Transverse colon (tissue), 4 donors: ENCODE data around the gene IPO4. TPM values are rescaled to one million over a fixed set of nuclear protein-coding genes. Genes with fewer than 3 reads are reported as not detected.

ENCODE experiments used
- DNase-seq: peaks from one replicate; pipeline ENCODE4 v3.0.0-alpha.2; 2019
- H3K27ac ChIP-seq, 4 donors: fragments of 200-600 bp; sonication (generic); 2 replicates each; pipeline ENCODE4 v1.5.1; 2016 to 2018; ENCODE audit warnings: inconsistent platforms in 4 of 4
- H3K27me3 ChIP-seq: fragments of 200-600 bp; sonication (generic); 2 replicates; pipeline ENCODE4 v1.5.1; 2017; ENCODE audit warnings: inconsistent platforms
- H3K36me3 ChIP-seq, 4 donors: fragments of 200-600 bp; sonication (generic); 2 replicates each; pipeline ENCODE4 v1.5.1; 2017 to 2019; ENCODE audit warnings: inconsistent platforms in 4 of 4
- H3K4me1 ChIP-seq, 4 donors: fragments of 200-600 bp; sonication (generic); 2 replicates each; pipeline ENCODE4 v1.5.1; 2017 to 2020; ENCODE audit warnings: inconsistent platforms in 4 of 4
- H3K4me3 ChIP-seq, 4 donors: fragments of 200-600 bp; sonication (generic); 1 replicate in 1 of 4; 2 replicates in 3 of 4; pipeline versions ENCODE4 v1.5.1 to v1.6.1; 2017 to 2019; ENCODE audit warnings: inconsistent platforms in 4 of 4
- H3K9me3 ChIP-seq, 2 donors: fragments of 200-600 bp; sonication (generic); 2 replicates each; pipeline ENCODE4 v1.5.1; 2017 to 2019; ENCODE audit warnings: inconsistent platforms in 2 of 2
- EP300 ChIP-seq: sonication (generic); formaldehyde crosslinking; IDR thresholded peaks from one replicate; pipeline ENCODE4 v1.6.1; 2017; ENCODE audit warnings: antibody characterized with exemption, low read depth
- POLR2A ChIP-seq: fragments of 450-650 bp; IDR thresholded peaks from one replicate; pipeline ENCODE4 v1.6.1; 2016; ENCODE audit warnings: antibody characterized with exemption, mild to moderate bottlenecking, moderate library complexity
- POLR2AphosphoS5 ChIP-seq, 3 donors: sonication (generic); formaldehyde crosslinking; IDR thresholded peaks; one replicate each; pipeline ENCODE4 v1.6.1; 2016; ENCODE audit warnings: antibody characterized with exemption in 3 of 3
- WGBS, 2 donors: methylation state at CpG; one replicate each; pipeline ENCODE4 v1.1.5; 2018; ENCODE audit warnings: low coverage in 1 of 2; 5-methylcytosine and 5-hydroxymethylcytosine counted together
- in situ Hi-C, 4 donors: fragments of 200-750 bp; cut with MboI; loops; one replicate each; pipeline versions ENCODE4 v1.15.0 to v1.15.1; 2017; ENCODE audit warnings: low sequenced_read_pairs in 3 of 4, low pct_ligation_motif_present in 1 of 4, low pct_unique_long_range_greater_than_20kb in 1 of 4
- intact Hi-C: fragments of 100-400 bp; cut with DNase I; formaldehyde crosslinking; loops from one replicate; pipeline ENCODE4 v1.15.1; 2023; ENCODE audit warnings: low total_unique reads
- total RNA-seq, 4 donors: library from RNA; depleted of rRNA; stranded (reverse); fragments of >200 nt; gene quantifications; one replicate each; pipeline ENCODE4 v1.1.0, GENCODE V29; 2016
- TF ChIP-seq, protein P1 (sequence below), 5 experiments: fragments of 200-600 bp in 3 of 5; fragments of 450-650 bp in 2 of 5; sonication (generic) in 3 of 5; IDR thresholded peaks; 1 replicate in 2 of 5; 2 replicates in 3 of 5; pipeline ENCODE4 v1.5.1; 2016 to 2017; ENCODE audit warnings: antibody characterized with exemption in 5 of 5, inconsistent platforms in 3 of 5, mild to moderate bottlenecking in 2 of 5, moderate library complexity in 1 of 5

The IPO4 gene
- total RNA-seq, 4 donors from 2014 or later, result 10.0 to 60.5 (median 37.3) TPM

DNA sequence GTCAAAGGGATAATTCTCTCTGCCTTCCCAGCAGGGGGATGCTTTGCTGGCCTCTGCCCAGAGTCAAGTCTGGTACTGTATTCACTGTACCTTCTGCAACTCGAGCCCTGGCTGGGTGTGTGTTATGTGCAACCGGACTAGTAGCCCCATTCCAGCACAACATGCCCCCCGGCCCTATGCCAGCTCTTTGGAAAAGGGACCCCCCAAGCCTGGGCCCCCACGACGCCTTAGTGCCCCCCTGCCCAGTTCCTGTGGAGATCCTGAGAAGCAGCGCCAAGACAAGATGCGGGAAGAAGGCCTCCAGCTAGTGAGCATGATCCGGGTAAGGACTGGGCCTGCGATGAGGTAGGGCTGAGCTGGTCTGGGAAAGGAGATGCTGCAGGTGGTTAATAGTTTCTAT lies 38.0 kb downstream of the IPO4 start:
- H3K4me1 ChIP-seq, result peaks cover 8 to 19% (median 15%) of the 10 kb centered on the region in 4 donors
- intact Hi-C loops (loop anchor here (10.0 kb wide), 1 partner anchor 46 kb away; no protein-coding TSS in a partner anchor), in situ Hi-C loops (no loop called here)
- no peak overlapping the region for H3K4me3 ChIP-seq
- 94% methylated on average over 9 of the region's 9 CpGs; no CpG with 5 or more reads in 1 of the 2 donors for WGBS, 2 donors
- no peak for DNase-seq
- H3K27ac ChIP-seq, result no peak overlapping the region
- no peaks in the 10 kb centered on the region for H3K9me3 ChIP-seq
- peaks cover 0 to 39% (median 18%) of the 10 kb centered on the region in 4 donors for H3K36me3 ChIP-seq
- TF ChIP-seq POLR2AphosphoS5 (IDR thresholded peaks at IDR 0.05) (no peak), EP300 (no peak), POLR2A (no peak)
- TF ChIP-seq, protein P1, sequence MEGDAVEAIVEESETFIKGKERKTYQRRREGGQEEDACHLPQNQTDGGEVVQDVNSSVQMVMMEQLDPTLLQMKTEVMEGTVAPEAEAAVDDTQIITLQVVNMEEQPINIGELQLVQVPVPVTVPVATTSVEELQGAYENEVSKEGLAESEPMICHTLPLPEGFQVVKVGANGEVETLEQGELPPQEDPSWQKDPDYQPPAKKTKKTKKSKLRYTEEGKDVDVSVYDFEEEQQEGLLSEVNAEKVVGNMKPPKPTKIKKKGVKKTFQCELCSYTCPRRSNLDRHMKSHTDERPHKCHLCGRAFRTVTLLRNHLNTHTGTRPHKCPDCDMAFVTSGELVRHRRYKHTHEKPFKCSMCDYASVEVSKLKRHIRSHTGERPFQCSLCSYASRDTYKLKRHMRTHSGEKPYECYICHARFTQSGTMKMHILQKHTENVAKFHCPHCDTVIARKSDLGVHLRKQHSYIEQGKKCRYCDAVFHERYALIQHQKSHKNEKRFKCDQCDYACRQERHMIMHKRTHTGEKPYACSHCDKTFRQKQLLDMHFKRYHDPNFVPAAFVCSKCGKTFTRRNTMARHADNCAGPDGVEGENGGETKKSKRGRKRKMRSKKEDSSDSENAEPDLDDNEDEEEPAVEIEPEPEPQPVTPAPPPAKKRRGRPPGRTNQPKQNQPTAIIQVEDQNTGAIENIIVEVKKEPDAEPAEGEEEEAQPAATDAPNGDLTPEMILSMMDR (IDR thresholded peaks at IDR 0.05), result no peak
- no peaks in the 10 kb centered on the region for H3K27me3 ChIP-seq

DNA sequence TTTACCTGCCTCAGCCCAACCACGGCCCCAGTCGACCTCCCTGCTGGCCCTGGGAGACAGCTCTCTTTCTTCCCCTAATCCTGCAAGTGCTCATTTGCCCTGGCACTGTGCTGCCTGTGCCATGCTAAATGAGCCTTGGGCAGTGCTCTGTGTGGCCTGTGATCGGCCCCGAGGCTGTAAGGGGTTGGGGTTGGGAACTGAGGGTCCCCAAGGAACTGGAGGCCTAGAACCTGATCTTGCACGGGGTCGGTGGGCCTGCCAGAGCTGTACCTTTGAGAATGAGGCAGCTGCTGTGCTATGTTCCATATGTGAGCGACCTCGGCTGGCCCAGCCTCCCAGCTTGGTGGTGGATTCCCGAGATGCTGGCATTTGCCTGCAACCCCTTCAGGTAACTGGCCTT lies 38.6 kb downstream of the IPO4 start:
- H3K27me3 ChIP-seq, result no peaks in the 10 kb centered on the region
- no peak for DNase-seq
- in situ Hi-C loops (no loop called here), intact Hi-C loops (loop anchor here (10.0 kb wide), 1 partner anchor 45 kb away; no protein-coding TSS in a partner anchor)
- no peaks in the 10 kb centered on the region for H3K9me3 ChIP-seq
- no peak overlapping the region for H3K27ac ChIP-seq
- peaks cover 0 to 34% (median 14%) of the 10 kb centered on the region in 4 donors for H3K36me3 ChIP-seq
- H3K4me1 ChIP-seq, result peaks cover 12 to 24% (median 20%) of the 10 kb centered on the region in 4 donors
- no peak overlapping the region for H3K4me3 ChIP-seq
- WGBS, 2 donors, result 80 to 91% methylated on average over 1 to 9 of the region's 9 CpGs
- TF ChIP-seq POLR2A (no peak), POLR2AphosphoS5 (IDR thresholded peaks at IDR 0.05) (no peak)
- TF ChIP-seq, protein P1 (IDR thresholded peaks at IDR 0.05), result no peak

DNA sequence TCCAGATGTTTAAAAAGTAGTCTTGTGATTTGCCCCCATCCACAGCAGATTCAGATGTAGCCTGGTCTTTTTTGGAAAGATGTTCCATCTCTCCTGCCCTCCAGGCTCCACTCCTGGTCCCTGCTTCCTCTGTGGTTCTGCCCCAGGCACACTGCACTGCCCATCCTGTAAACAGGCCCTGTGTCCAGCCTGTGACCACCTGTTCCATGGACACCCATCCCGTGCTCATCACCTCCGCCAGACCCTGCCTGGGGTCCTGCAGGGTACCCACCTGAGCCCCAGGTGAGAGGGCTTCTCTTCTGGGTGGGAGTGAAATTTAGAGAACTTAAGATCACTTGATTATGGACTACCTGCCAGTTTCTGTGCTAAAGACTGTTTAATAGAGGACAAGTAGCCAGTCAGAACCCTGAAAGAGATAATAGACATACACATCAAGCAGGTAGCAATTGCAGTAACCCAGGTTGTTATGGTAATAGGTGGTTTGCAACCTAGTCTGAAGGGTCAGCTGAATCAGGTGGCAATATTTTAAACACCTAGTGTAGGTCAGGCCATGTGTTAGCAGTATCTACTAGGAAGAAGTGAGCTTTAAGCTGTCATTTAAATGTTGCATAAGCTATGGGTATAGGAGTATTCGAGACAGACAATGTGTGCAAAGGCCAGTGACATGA lies 39.2 kb downstream of the IPO4 start:
- Histone ChIP-seq H3K27me3 (no peaks in the 10 kb centered on the region), H3K4me3 (no peak overlapping the region), H3K36me3 (peaks cover 0 to 28% (median 10%) of the 10 kb centered on the region in 4 donors), H3K27ac (no peak overlapping the region), H3K9me3 (no peaks in the 10 kb centered on the region), H3K4me1 (peaks cover 12 to 30% (median 21%) of the 10 kb centered on the region in 4 donors)
- in situ Hi-C loops, result no loop called here
- no peak for DNase-seq
- TF ChIP-seq POLR2A (no peak), EP300 (no peak), POLR2AphosphoS5 (IDR thresholded peaks at IDR 0.05) (no peak)
- TF ChIP-seq, protein P1 (IDR thresholded peaks at IDR 0.05), result no peak
- intact Hi-C loops, result no loop called here
- WGBS, 2 donors, result 87% methylated on average over 3 of the region's 3 CpGs; no CpG with 5 or more reads in 1 of the 2 donors

DNA sequence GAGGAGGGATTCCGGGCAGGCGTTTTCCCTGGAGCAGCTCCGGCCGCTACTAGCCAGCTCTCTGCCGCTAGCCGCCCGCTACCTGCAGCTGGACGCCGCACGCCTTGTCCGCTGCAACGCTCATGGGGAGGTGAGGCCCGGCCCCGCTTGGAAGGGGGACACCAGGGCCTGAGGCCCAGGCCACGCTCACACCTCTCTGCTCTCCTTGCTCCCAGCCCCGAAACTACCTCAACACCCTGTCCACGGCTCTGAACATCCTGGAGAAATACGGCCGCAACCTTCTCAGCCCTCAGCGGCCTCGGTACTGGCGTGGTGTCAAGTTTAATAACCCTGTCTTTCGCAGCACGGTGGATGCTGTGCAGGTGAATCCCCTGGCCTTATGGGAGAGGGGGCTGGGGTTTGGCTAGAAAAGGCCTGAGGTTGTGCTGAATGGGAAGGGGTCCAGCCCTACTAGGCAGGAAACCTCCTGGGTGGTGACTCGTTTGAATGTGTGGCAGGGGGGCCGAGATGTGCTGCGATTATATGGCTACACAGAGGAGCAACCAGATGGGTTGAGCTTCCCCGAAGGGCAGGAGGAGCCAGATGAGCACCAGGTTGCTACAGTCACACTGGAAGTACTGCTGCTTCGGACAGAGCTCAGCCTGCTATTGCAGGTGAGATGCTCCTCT lies 40.7 kb downstream of the IPO4 start:
- Histone ChIP-seq H3K4me3 (peak overlapping the region; percentile 73 to 98 (median 86)), H3K27ac (peak overlapping the region; percentile 94 to 99 (median 97)), H3K9me3 (no peaks in the 10 kb centered on the region), H3K36me3 (peaks cover 0 to 27% (median 6%) of the 10 kb centered on the region in 4 donors), H3K27me3 (no peaks in the 10 kb centered on the region), H3K4me1 (peaks cover 12 to 44% (median 23%) of the 10 kb centered on the region in 4 donors)
- DNase-seq, result no peak
- 8% methylated on average over 21 of the region's 29 CpGs; no CpG with 5 or more reads in 1 of the 2 donors for WGBS, 2 donors
- intact Hi-C loops, result no loop called here
- in situ Hi-C loops, result no loop called here
- TF ChIP-seq, protein P1 (IDR thresholded peaks at IDR 0.05), result no peak
- no peak for TF ChIP-seq POLR2A
- TF ChIP-seq EP300, result no peak
- no peak for TF ChIP-seq POLR2AphosphoS5 (IDR thresholded peaks at IDR 0.05)
